Dermis microvascular lymphatic vessel endothelial cell (primary cell): ENCODE measurements around the gene MEGF10. TPM values are rescaled to one million over a fixed set of nuclear protein-coding genes. Genes with fewer than 3 reads are reported as not detected.
"Not testable (repeated sequence)": the region's sequence is repeated elsewhere in the genome, so short reads cannot be mapped to it uniquely, and the experiment has no call there.

ENCODE experiments used
- DNase-seq, 2 donors: peaks; one replicate each; pipeline versions ENCODE4 v3.0.0 to v3.0.0-alpha.2; 2010; ENCODE audit warnings: low read depth in 2 of 2
- total RNA-seq: library from RNA; depleted of rRNA; stranded (reverse); fragments of >200 nt; gene quantifications from 2 replicates; pipeline ENCODE4 v1.2.1, GENCODE V29; 2014

The MEGF10 gene
- total RNA-seq, 1 donor from 2014 or later = 0.90 TPM

DNA sequence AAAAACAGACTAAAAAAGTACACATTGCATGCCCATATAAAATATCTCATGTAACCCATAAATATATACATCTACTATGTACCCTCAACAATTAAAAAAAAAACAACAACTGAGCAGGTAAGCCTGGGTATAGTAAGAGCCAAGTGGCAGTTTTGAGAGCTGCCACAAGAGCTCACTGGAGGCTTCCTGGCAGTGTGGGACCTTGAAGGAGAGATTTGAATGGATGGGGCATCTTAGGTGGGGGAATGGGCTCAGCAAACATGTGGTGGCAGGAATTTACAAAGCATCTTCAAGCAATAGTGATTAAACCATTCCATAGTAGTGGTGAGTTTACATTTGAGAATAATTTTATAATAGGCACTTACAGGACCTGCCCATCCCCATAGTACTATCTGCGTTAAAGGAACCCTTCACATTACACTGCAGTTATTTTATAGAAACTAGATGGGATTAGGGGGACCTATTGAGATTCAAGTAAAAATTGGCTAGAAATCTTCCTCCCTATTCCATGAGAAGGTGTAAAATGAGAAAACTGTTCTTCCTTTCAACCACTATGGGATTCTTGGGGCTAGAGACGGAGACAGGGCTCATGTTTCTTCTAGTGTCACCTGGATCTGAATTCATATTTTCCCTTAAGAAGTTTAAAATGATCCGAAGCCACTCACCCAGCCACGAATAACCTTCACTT, 6.9 kb downstream of the MEGF10 start:
- no peak for DNase-seq

- DNase-seq = no peak
These were observed 7.4 kb downstream of the MEGF10 start for GRCh38 chr5:127298036-127298429.

DNA sequence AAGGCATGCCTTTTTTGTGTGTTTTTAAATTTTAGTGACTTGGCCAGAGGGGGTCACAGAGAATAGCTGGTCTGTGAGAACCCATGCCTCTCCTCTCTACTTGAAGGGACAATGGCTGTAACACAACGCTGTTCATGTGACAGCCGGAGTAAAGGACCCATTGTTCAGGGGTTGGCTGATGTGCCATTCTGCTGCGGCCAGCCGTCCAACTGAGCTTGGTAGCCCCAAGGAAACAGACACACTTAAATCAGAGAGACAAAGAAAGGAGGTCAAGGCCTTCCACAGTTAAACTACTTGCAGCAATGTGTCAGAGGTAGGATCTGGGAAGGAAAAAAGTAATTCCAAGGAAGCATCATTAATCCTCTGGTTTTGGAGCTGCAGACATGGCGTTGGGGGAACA, 8.1 kb downstream of the MEGF10 start:
- no peak for DNase-seq

DNA sequence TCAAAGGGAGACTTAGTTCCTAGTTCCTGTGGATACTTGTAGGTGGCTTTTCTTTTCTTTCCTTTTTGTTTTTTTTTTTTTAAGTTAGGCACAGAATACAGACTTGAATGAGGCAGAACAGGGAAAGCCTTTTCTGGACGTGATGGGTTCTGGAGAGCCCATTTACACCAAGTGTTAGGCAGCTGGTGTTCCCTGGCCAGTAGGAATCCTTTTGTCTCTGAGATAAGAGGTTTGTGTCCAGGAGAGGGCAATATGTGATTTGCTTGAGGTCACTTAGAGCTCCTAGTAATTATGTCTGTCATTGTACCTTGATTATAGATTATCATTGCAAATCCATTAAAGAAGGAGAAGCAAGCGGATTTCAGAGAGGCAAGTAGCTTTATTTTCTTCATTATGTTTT, 9.1 kb downstream of the MEGF10 start:
- DNase-seq = peak in 1 of 2 donors; percentile 16

GRCh38 chr5:127302509-127302908, 11.9 kb downstream of the MEGF10 start:
- no peak for DNase-seq

DNA sequence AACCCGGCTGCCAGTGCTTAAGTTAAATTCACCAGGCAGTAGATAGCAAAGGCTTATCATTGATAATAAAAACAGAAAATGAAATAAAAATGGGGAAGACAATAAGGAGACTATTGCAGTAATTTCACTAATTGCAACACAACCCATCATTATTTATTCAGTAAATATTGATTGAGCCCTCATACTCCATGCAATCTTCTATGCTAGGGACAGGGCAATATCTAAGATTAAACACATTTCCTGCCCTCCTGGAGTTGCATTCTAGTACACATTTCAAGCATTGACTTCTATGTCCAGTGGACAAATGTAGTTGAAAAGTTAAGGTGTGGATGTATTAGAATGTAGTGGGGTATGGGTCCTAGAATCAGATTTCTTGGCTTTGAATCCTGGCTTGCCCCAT, 12.8 kb downstream of the MEGF10 start:
- no peak for DNase-seq

DNA sequence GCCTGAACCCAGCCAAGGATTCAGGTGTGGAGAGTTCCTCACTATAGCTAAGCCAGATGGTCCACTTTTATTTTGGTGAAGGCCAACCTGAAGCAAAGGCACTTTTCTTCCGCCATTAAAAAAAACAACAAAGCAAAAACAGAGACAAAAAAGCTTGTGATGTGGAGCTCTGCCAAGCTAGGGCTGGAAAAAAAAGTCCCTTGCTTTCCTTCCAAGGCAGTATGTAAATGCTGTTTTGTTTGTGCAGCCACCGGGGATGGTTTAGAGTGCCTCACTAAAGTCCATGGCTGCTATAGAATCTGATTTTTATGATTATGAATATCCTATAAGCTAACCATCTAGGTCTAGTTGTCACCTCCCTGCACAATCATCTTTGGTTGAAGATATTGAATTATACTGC, 14.9 kb downstream of the MEGF10 start:
- no peak for DNase-seq

GRCh38 chr5:127306036-127306435, 15.4 kb downstream of the MEGF10 start:
- no peak for DNase-seq

DNA sequence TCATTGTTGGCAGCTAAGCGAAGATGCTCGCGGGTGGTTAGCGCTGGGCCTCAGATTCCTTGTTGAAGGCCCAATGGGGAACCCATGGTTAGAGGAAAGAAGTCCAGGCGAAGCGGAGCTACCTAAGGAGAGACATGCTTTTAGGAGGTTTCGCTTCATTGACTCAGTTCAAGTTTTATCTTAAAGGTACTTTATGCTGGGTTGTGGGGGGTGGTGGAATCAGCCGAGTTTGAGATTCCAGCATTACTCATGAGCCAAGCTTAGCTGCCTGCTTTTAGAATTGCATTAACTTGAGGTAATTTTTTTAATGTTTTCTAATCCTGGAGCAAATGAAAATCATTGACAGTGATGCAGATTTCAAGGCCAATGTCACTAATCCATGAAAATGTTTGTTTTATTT, 16.1 kb downstream of the MEGF10 start:
- DNase-seq = no peak

DNA sequence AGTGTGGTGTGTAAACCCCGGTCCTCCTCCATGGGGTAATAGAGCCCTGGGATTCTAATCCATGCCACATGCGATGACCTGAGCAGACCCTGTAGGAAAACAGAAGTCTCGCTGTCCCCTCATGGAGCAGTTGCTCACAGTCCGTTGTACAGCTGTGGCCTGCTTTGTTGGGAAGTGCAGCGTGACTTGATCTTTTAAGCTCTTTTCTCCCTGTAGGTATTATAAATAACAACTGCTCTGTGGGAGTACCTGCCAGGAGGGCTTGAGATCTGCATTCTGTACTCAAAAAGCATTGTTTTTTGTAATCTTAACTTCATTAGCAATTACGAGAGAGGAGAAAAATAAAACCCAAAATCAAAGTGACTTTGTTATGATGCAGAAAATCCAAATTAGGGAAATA, 17.3 kb downstream of the MEGF10 start:
- no peak for DNase-seq

DNA sequence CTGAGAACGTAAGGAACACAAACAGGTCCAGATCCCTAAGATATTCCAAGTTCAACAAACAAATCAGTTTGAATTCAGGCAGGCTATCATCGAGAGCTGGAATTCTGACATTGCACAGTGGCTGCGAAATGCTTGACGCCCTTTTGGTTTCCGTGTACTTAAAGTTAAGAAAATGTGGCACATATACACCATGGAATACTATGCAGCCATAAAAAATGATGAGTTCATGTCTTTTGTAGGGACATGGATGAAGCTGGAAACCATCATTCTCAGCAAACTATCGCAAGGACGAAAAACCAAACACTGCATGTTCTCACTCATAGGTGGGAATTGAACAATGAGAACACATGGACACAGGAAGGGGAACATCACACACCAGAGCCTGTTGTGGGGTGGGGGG, 17.7 kb downstream of the MEGF10 start:
- not testable (repeated sequence) for DNase-seq

DNA sequence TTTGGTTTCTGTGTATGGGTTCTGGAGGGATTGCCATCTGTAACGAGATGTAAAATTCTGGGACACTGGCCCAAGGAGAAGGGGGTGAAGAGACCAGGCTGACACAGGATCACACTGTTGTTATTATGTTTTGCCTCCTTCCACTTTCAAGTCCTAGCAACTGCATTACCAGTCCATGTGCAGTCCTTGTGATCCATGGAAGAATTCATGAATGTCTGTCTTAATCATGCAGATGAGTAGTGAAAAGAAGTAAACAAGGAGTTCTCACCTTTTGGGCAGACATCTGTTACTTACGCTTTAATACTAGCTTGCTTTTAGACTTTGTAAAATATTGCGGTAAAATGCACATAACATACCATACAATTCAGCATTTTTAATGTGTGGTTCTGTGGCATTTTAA, 18.3 kb downstream of the MEGF10 start:
- no peak for DNase-seq

DNA sequence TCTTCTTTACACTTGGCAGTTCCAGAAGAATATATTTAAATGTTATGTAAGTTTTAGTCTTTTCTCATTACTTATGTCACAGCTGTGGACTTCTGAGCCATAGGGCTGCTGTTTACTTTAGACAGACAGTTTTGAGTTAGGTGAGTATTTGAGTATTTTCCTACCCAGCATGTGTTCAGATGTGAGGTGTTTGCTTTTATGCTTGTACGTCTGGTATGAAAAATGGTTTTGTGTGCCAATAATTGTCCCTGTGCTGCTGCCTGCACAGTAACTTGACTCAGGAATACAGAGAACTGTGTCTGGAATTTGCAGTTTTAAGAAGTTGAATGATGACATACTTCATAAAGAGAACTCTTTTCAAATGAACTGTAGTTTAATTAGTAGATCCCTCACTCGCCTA, 20.8 kb downstream of the MEGF10 start:
- no peak for DNase-seq

DNA sequence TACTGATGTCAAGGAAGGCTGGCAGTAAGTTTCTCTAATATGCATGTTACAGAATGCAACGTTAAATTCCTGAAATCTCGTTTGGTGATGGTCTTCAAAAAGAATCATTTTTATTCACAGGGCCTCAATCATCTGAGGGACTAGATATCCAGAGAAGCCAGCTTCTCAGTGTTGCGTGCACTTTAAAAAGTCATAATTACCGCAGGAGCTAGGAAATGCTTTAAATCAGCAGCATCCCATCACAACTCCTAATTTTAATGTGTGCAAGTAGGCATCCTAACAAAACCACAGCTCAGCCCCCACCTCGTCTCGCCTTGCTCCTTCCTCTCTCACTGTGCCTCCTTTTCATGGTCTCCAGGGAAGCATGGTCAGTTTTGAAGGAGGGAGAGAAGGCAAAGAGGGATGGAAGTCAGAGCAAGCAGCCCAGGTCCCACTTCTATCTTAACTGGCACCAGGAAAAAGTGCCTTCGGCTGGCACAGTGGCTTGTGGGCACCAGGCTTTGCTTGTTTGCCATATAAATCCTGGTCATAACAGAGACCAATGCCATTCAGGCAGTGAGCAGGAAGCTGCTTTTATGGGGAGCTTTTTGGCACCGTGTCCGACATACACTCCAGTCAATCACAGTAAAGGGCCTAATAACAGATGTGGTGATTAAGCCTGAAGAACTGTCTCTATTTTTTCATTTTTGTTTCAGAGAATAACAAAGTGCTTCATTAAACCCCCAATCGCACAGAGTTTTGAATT, 21.4 kb downstream of the MEGF10 start:
- DNase-seq = no peak

DNA sequence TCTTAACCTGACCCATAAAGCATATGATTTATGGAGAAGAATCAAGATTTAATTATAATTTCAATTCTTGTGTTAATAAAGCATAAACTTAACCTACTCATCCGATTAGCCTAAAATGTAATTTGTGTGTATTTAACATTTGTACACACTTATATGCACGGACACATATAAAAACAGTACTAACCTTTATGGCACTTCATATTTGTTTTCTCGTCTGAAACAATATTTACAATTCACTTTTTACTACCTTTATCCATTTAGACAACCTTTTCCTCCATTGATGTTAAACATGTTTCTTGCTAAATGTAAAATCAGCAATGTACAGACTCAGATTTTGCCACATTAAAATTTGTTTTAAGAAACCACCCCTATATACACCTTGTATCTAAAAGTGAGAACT, 22.8 kb downstream of the MEGF10 start:
- no peak for DNase-seq

DNA sequence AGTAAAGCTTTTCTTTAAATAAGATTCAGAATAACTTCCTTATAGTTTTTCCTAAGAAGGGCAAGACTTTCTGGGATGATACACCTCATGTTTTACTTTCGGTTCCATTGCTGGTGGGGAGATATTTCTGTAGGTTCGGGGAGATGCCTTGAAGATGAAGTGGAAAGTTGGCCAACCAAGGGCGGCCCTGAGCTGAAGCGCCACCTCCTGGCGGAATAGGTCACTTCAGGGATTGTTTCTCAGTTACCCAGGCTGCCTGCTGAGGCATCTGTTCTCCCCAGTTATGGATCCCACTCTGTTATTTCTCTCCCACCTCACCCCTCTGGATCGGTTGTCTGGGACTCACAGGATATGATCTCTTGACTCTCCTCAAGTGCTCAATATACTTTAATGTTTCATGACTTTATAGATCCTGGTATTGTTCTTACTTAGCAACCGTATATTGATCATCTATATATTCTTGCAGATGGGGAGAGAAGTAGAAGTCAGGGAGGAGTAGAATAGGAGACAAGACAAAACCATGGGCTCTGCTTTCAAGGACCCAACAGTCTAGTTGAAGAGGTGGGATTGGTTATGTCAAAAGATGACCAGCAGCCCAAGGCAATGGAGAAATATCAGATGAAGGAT, 23.4 kb downstream of the MEGF10 start:
- DNase-seq = peak; percentile 15 to 62

GRCh38 chr5:127316011-127316410, 25.4 kb downstream of the MEGF10 start:
- no peak for DNase-seq

- DNase-seq = not testable (repeated sequence)
These were observed 26.8 kb downstream of the MEGF10 start for GRCh38 chr5:127317385-127317784.

DNA sequence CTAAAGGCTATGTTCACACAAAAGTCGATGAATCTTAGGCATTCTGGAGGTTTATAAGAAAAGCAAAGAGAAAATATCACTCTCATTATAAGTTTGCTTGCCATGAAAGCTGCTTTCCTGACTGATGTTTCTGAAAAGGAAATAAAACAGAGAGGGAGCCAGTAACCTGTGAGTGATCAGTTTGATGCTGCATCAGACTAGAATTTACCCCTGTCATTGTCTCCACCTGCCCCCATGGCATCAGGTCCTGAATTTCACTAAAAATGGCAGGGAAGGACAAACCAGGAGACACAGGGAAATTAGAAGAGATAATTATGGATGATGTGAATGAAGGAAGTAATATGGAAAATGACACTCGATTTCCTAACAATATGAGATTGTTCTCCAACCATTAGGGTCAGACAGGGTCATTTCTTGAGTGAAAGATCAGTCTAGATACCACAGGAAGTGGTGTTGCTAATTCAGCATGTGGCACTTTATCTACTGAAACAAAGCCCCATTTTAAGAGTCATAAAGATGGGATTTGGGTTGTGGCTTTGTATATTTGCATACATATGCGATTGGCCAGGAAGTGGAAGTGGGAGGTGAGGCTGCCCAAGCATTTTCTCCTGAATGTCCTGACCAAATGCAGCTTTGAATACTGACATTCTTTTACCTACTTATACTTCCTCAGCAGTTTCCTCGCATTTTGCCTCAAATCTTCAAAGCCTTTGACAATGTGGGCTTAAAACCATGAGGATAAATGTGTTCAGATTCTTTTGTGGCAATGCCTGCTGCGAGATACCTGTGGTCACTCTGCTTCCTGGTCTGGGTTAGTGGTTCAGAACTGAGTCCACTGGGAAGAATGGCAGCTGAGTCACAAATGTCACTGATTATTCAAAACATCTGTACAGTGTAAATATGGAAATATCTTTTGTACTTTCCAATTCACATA, 29.7 kb downstream of the MEGF10 start:
- DNase-seq = peak in 1 of 2 donors; percentile 8

DNA sequence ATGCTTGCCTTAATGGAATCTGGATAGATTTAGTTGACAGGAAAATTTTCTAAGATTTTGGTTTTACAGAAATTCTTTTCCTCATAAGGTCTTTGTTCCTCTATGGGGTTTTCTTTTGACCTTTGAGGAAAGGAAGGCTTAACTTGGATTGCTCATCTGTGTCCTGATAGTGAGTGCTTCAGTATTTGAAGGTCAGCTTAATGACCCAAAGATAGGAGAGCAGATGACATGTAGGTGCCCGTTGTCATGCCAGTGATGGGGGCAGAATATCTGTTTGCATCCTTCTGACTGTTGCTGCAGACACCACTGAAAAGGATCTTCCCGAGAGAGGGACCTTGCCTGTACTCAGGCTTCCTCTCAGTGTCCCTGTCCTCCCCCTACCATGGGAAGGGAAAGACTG, 30.9 kb downstream of the MEGF10 start:
- DNase-seq = no peak

GRCh38 chr5:127322403-127322802, 31.8 kb downstream of the MEGF10 start:
- DNase-seq = no peak

GRCh38 chr5:127324756-127325155, 34.2 kb downstream of the MEGF10 start:
- DNase-seq = no peak
